GM21723 (cell line): Measurements from ENCODE around the gene DLG5.

Source experiments
- ATAC-seq: cut with Tn5 transposase; IDR thresholded peaks from one replicate; pipeline ENCODE4 v1.9.1; 2021; ENCODE audit warnings: mild to moderate bottlenecking, moderate library complexity; ENCODE audit not compliant: unreplicated experiment

DLG5 gene

GRCh38 chr10:77944519-77944918 is 18.0 kb upstream of the DLG5 start:
- ATAC-seq = no peak

- no peak for ATAC-seq
Measured at GRCh38 chr10:77943121-77943901, 16.8 kb upstream of the DLG5 start.

- ATAC-seq = no peak
Measured at GRCh38 chr10:77941790-77942189, 15.2 kb upstream of the DLG5 start.

- no peak for ATAC-seq
Measured at GRCh38 chr10:77940627-77941026, 14.1 kb upstream of the DLG5 start.

GRCh38 chr10:77940225-77940624 is 13.7 kb upstream of the DLG5 start:
- no peak for ATAC-seq

- no peak for ATAC-seq
Measured at GRCh38 chr10:77939561-77940001, 13.0 kb upstream of the DLG5 start.

- no peak for ATAC-seq
Measured at GRCh38 chr10:77936697-77937567, 10.4 kb upstream of the DLG5 start.

- no peak for ATAC-seq
Measured at GRCh38 chr10:77932016-77932715, 5.6 kb upstream of the DLG5 start.

- no peak for ATAC-seq
Measured at GRCh38 chr10:77927402-77928246, 1.1 kb upstream of the DLG5 start.

- peak; percentile 58 for ATAC-seq
Measured at GRCh38 chr10:77925795-77926565, 575 bp downstream of the DLG5 start.

- ATAC-seq = no peak
Measured at GRCh38 chr10:77925410-77925794, 1.2 kb downstream of the DLG5 start.

- ATAC-seq = no peak
Measured at GRCh38 chr10:77922566-77923179, 3.9 kb downstream of the DLG5 start.

GRCh38 chr10:77922055-77922454 is 4.5 kb downstream of the DLG5 start:
- ATAC-seq = no peak

GRCh38 chr10:77921395-77921794 is 5.2 kb downstream of the DLG5 start:
- no peak for ATAC-seq

- no peak for ATAC-seq
Measured at GRCh38 chr10:77920495-77920894, 6.1 kb downstream of the DLG5 start.

- no peak for ATAC-seq
Measured at GRCh38 chr10:77919713-77920108, 6.8 kb downstream of the DLG5 start.

GRCh38 chr10:77915319-77916105 is 11.0 kb downstream of the DLG5 start:
- ATAC-seq = no peak

GRCh38 chr10:77913090-77913489 is 13.5 kb downstream of the DLG5 start:
- no peak for ATAC-seq

- ATAC-seq = no peak
Measured at GRCh38 chr10:77912576-77912975, 14.0 kb downstream of the DLG5 start.
